Glomerular endothelial cell (primary cell): ENCODE results near the gene ITPKC. TPM values are rescaled to one million over a fixed set of nuclear protein-coding genes. Genes with fewer than 3 reads are reported as not detected.

Experiments
- DNase-seq: peaks from one replicate; pipeline ENCODE4 v3.0.0-alpha.2; 2011; ENCODE audit warnings: low read depth, low spot score; ENCODE audit errors: extremely low read depth
- total RNA-seq: library from RNA; depleted of rRNA; stranded (reverse); fragments of >200 nt; gene quantifications from 2 replicates; pipeline ENCODE4 v1.2.3, GENCODE V29; 2015

Gene ITPKC
- total RNA-seq, 1 donor from 2014 or later: 24.9 TPM

- DNase-seq: no peak
Measured at GRCh38 chr19:40690050-40690692, 26.7 kb upstream of the ITPKC start, which contains the start of gene NUMBL. Gene NUMBL (minus strand): TSS chr19:40690651. CDS start chr19:40690483, 168 bp downstream.

DNA sequence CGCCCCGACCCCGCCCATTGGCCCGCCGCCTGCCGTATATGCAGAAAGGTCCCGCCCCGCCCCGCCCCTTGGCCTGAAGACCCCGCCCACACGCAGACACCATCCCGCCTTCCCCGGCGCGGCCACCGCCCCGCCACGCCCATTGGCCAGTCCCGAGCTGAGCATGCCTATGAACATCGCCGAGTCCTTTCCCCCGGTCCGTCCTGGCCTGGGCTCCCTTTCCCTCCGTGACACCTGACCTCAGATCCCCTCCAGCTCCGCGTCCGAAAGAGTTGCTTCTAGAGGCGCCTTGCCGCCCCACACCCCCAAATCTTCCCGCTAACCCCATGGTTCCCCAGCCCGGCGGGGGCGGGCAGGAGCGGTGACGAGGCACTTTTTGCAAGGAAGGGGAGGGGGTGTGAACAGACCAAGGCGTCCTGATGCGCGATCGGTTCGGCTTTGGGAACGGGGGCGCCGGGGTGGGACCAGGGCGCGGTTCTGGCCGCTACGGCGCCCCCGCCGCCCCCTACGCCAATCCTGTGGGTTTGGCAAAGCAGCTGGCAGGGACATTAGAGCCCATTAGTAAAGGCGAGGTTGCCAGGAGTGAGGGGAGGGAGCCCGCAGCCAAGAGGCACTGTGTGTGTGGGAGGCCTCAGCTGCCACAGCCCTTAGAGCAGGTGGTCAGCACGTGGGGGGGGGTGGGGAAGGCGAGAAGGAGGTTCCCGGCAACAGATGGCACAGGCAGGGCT, 26.1 kb upstream of the ITPKC start:
- no peak for DNase-seq

GRCh38 chr19:40691421-40692211, 25.3 kb upstream of the ITPKC start:
- no peak for DNase-seq

DNA sequence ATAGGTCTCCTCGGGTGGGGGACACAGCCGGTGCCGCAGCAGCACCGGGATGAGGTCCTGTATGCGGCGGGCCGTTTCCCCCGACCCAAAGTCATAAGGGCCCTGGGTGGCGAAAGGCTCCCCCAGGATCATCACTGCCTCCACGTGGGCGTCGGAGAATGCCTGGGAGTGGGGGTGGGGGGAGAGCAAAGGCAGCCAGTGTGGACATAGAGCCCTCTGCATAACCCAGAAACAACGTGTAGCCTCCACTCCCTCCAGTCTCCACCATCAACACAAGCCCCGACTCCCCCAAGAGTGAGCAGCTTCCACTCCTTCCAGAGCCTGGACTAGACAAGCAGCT, 24.7 kb upstream of the ITPKC start:
- no peak for DNase-seq

DNA sequence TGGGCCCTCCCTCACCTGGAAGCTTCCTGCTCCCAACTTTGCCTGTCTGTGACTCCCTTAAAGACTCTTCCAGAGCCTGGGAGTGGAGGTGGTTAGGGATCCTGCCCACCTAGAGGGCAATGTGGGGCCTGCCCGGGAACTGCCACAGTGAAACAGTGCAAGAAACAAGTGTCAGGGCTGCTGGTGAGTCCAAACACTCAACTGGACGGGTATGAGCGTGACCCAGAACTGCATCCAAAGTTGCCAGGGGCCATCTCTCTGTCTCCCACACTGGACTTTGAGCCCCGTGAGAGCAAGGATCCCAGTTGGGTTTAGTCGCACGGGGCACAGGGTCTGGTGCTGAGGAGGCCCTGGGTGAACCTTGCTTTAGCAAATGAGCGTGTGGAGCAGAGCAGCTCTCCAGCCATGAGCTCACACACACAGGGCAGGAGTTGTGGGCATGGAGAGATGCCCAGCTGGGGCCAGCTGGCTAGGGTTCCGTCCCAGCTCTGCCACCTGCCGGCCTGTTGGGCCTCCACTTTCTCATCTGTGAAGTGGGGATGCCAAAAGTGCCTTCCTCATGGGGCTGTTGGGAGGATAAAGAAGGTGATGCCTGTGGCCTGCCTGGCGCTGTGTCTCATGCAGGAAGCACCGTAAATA, 23.6 kb upstream of the ITPKC start:
- DNase-seq: no peak

GRCh38 chr19:40693896-40694295, 23.0 kb upstream of the ITPKC start:
- no peak for DNase-seq

DNA sequence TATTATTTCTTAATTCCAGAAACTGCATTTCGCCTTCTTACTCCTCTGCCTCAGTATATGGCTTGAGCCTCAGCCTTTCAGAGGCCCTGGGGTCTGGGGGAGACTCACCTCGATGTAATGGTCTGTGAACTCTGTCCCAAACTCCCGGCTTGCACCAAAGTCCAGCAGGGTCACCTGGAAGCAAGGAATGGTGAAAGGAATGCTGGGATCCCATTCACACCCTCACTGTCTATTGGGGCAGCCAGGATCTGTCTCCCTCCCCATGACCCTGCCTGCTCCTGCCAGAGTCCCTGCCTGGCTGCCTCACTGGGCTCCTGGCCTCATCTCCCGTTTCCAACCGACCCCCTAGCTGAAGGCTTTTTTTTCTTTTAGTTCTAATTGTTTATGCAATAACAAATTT, 21.0 kb upstream of the ITPKC start:
- DNase-seq: no peak

DNA sequence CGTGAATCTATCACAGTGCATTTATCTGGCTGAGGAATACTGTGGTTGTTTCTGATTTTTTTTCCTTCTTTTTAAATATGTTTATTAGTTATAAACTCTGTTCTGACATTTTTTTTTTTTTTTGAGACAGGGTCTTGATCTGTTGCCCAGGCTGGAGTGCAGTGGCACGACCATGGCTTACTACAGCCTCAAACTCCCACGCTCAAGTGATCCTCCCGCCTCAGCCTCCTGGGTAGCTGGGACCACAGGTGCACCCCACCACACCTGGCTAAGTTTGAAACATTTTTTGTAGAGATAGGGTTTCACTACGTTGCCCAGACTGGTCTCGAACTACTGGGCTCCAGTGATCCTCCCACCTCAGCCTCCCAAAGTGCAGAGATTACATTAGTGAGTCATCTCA, 19.9 kb upstream of the ITPKC start:
- no peak for DNase-seq

DNA sequence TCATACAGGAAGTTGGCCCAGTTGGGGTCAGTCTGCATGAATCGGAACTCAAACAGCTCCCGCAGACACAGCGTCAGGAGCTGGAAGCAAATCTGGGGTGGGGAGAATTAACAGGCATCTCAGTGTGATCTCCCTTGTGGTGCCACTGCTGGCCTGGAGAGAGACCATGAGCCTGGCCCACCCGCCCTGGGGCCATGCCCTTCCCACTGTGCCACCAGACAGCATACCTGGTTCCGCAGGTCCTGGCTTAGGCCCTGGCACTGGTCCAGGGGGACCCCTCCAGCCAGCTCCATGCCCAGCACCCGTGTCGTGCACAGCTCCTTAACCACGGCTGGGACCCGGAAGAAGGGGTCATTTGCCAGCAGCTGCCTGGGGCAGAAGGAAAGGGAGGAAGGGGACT, 16.8 kb upstream of the ITPKC start:
- DNase-seq: no peak

- no peak for DNase-seq
Measured at GRCh38 chr19:40701758-40702157, 15.2 kb upstream of the ITPKC start.

GRCh38 chr19:40702337-40703012, 14.4 kb upstream of the ITPKC start:
- DNase-seq: no peak

DNA sequence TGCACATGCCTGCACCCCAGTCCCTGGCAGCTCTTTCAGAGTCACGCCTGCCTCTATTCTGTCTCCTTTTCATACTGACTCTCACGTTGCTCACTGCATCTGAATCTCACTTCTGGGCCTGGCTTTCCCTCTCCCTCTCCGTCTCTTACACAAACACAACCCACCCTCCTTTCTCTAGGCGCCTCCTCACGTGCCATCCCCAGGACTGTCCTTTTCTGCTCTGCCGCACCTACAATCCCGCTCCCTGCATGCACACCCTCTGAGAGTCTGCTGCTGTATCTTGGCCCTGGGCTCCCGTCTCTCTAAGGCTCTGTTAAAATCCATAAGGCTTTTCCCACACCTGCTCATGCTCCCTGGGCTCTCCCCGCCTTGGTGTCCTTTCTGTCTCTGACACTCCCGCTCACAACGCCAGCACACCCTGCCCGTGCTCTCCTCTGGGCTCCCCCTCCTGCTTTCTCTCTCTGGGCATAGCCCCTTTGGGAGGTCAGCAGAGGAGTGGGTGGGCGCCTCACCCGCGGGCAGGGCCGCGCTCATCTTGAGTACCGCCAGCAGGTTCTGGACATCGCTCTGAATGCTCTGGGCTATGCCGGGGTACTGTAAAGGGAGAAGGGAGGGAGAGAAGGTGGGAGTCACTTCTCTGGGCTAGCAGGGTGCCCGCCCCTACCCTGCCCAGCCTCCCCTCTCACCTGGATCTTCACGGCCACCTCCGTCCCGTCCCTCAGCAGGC, 13.7 kb upstream of the ITPKC start:
- no peak for DNase-seq

DNA sequence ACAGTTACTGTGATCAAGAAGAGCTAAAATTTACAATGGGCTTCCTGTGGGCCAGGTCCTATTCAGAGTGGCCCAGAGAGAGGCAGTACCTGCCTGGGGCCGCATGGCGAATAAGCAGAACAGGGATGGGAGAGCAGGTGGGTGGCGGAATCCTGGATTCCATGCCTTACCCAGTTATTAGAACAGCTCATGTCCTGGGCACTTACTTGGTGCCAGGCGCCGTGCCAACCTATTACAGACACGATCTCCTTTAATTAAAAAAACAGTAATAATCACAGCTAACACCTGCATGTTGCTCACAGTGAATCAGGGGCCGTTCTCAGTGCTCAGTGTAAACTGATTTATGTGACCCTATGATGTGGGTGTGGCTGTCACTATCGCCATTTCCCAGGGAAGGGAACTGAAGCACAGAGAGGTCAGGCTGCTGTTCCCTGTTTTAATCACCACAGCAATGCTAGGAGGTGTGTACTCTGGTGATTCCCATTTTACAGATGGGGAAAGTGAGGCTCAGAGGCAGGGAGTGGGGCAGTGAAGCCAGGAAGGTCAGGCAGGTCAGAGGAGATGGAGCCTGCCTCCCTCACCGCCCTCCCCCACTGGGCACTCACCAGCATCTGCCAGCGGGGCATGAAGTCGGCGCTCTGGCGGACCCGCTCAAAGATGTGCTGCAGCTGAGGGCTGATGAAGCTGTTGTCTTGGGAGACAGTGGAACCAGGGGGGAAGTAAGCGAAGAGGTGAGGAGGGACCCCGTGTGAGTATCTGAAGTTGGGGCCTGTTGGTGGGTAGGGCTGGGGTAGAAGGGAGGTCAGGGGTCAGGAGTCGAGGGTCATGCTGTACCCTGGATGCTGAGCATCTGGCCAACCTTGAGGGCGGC, 12.2 kb upstream of the ITPKC start:
- no peak for DNase-seq

- DNase-seq: no peak
Measured at GRCh38 chr19:40705362-40705651, 11.6 kb upstream of the ITPKC start.

DNA sequence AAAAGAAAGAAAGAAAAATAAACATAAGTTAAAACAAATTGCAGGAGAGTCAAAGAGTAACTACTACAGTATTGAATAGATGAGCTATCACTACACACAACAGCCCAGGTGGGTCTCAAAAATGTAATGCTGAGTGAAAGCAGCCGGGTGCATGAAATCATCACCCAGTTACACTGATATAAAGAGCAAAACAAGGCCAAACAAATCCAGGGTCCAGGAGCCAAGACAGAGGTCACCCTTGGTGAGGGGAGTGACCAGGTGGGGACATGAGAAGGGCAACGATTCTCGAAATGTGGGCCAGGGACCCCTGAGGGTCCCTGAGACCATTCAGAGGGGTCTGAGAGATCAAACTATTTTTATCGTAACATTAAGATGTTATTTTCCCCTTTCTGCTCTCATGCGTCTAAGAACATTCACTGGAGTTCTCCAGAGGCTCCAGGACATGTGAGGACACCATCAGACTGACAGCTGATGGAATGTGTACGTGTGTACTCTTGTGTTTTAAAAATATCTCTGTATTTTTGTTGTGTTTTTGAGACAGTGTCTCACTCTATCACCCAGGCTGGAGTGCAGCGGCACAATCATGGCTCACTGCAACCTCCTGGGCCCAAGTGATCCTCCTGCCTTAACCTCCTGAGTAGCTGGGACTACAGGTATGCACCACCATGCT, 10.8 kb upstream of the ITPKC start:
- DNase-seq: no peak

- DNase-seq: no peak
Measured at GRCh38 chr19:40707615-40708014, 9.3 kb upstream of the ITPKC start.

- DNase-seq: no peak
Measured at GRCh38 chr19:40709817-40710216, 7.1 kb upstream of the ITPKC start.

DNA sequence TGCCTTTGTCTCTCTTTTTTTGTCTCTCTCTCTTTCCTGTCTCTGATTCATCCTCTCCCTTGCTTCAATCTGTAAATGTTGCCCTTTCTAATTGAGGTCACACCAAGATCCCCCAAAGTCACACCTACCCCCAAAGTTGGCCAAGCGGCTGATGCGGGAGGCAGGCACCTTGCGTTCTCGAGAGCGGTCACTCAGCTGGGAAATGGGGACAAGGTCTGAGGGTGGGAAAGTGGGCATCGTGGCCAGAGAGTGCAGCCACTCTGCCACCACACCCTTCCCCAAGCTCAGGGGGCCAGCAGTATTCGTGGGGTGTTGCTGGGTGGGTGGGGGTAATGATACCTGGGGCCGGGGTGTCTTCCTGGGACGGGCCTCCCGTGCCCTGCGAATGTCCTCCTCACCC, 3.0 kb upstream of the ITPKC start:
- DNase-seq: no peak
